GM18870 (cell line): Measurements from ENCODE around the gene RRM1.
"Not testable (repeated sequence)": the region's sequence is repeated elsewhere in the genome, so short reads cannot be mapped to it uniquely, and the experiment has no call there.

Experiments used
- ATAC-seq: cut with Tn5 transposase; IDR thresholded peaks from one replicate; pipeline ENCODE4 v1.9.1; 2021; ENCODE audit warnings: moderate library complexity; ENCODE audit not compliant: unreplicated experiment

The RRM1 gene

DNA sequence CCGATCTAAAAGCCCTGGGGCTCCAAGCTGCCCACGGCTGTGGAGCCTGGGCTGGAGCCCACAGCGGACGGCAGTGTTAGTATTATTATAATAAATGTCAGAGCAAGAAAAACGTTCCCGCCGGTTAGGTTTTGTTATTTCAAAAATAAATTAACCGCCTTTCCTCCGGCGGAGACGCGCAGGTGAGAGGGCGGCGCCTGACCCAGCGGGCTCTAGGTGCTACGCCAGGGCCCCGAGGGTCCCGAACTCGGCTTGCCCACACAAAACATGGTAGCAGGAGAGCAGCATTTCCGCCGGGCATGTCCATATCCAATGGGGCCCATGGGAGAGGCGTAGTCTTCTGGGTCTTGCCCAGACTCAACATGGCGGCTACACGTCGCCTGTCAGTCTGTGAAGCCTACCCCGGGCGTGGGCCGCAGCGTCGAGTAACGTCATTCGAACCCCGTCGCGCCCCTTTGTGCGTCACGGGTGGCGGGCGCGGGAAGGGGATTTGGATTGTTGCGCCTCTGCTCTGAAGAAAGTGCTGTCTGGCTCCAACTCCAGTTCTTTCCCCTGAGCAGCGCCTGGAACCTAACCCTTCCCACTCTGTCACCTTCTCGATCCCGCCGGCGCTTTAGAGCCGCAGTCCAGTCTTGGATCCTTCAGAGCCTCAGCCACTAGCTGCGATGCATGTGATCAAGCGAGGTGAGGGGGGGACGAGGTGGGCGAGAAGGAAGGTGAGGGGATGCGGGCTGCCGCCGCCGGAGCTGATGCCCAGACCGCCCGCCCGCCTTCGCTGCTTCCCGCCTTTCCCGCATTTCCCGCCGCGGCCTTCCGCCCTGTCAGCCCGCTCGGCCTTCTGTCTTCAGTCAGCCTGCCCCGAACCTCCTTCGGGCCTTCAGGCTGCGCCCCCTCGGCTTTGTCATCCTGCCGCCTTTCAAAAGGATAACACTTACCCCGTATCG is at the start of gene RRM1:
TSS of gene RRM1 (plus strand) at position 452 of the 944 bp plus-strand sequence. CDS start at position 666, 214 bp downstream.
- peak; percentile 86 for ATAC-seq

GRCh38 chr11:4044976-4045646 is 49.5 kb upstream of the RRM1 start:
- no peak for ATAC-seq

- ATAC-seq, result no peak
Observed at GRCh38 chr11:4048340-4048739, 46.3 kb upstream of the RRM1 start.

GRCh38 chr11:4049006-4049405 is 45.6 kb upstream of the RRM1 start:
- ATAC-seq, result no peak

GRCh38 chr11:4050138-4050537 is 44.5 kb upstream of the RRM1 start:
- no peak for ATAC-seq

- ATAC-seq, result not testable (repeated sequence)
Observed at GRCh38 chr11:4053200-4053599, 41.4 kb upstream of the RRM1 start.

- ATAC-seq, result no peak
Observed at GRCh38 chr11:4054643-4055042, 40.0 kb upstream of the RRM1 start.

DNA sequence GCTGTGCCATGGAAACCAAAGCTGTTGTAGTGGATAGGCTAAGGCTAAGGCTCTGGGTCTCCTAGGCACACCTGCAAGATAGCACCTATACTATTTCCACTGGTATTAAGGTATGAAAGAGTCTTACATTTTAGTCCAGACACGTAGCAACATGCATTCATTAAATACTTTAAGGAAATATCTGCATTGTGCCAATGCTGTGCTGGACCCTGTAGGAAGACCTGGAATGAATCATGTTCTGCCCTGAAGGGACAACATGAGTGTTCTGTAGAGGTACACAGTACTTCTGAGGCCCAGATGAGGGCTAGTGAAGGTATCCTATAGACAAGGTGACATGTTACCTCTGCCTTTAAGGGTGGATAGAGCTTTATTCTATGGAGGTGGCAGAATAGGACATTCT is 35.2 kb upstream of the RRM1 start:
- no peak for ATAC-seq

GRCh38 chr11:4060182-4060923 is 34.2 kb upstream of the RRM1 start:
- ATAC-seq, result no peak

- no peak for ATAC-seq
Observed at GRCh38 chr11:4061700-4062099, 32.9 kb upstream of the RRM1 start.

DNA sequence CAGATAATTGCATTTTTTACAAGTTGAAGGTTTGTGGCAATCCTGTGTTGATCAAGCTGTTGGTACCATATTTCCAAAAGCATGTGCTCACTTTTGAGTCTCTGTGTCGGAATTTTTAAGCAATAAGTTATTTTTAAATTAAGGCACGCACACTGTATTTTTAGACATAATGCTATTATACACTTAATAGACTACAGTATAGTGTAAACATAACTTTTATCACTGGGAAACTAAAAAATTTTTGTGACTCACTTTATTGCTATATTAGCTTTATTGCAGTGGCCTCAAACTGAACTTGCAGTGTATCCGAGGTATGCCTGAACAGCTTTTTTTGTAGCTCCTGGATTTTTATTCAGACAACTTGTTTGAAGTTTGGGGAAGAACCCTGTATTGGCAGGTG is 31.3 kb upstream of the RRM1 start:
- no peak for ATAC-seq

DNA sequence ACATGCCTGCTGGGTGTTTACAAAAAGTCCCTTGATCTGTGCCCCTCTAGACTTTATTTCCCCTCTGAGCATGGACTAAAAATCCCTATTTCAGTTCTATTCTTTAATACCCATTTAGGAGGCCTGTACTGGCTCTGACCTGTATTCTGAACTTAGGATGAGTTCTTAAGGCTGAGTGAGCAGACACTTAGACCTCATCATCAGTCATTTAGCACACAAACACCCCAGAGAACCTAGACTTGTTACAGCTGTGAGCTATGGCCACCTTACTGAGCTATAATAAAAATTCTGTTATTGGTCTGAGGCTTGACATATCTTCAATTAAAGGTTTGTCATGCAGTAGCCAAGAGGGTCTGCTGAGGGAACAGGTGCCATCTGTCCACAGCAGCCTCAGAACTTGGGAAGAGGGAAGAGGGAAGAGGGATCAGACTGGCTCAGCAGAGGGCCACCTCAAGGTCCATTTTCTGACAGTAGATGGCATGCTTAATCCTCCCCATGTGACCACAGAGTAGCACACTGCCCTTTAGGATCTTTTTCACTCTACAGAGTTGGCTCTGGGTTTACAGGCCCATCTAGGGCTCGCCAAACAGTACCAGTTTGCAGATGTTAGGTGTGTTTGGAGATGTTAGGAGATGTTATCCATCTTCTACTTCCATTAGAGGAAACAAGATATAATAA is 30.2 kb upstream of the RRM1 start:
- no peak for ATAC-seq

- no peak for ATAC-seq
Observed at GRCh38 chr11:4065086-4065485, 29.5 kb upstream of the RRM1 start.

GRCh38 chr11:4065601-4066377 is 28.8 kb upstream of the RRM1 start:
- ATAC-seq, result no peak

DNA sequence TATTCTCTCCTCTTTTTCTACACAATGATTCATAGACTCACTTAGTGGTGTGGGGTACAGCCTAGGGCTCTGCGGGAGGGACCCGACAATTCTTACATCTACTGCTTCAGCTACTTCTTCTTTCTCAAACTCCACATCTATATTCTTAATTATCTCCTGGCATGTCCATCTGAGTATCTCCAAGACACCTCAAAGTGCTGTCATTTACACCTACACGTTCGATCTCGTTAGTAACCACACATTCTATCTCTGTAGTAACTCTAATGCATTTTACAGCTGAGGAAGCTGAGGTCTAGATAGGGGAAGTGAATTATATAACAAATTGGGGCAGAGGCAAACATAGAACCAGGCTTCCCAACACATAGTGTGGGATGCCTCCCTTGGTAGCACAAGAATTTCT is 27.7 kb upstream of the RRM1 start:
- no peak for ATAC-seq

DNA sequence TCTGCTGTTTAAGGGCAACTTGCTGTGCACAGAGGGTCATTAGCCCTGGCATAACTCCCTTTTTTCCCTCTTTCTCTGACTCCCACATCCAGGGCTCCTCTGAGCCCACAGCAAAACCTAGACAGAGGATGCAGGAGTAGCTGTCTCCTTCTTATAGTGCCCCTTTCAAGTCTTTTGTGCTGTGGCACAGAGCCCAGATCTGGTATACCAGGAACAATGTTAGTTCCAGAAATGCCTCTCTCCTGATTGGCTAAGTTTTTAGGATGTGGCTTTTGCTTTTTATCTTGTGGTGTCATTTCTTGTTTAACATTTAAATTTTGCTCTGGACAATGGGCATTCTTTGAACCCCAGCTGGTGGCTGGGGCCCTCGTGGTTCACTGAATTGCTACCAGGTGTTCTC is 25.6 kb upstream of the RRM1 start:
- no peak for ATAC-seq

DNA sequence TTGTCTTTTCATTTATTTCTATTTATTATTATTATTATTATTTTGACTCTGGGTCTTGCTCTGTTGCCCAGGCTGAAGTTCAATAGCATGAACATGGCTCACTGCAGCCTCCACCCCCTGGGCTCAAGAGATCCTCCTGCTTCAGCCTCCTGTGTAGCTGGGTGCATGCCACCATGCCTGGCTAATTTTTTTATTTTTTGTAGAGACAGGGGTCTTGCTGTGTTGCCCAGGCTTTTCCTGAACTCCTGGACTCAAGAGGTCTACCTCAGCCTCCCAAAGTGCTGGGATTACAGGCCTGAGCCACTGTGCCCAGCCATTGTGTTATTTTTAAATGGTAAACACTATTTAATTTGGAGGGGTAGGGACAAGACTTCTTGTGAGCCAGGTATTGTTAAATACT is 23.3 kb upstream of the RRM1 start:
- ATAC-seq, result no peak

GRCh38 chr11:4071914-4072313 is 22.7 kb upstream of the RRM1 start:
- no peak for ATAC-seq

- no peak for ATAC-seq
Observed at GRCh38 chr11:4072668-4073285, 21.8 kb upstream of the RRM1 start.

GRCh38 chr11:4074266-4074665 is 20.3 kb upstream of the RRM1 start:
- ATAC-seq, result no peak
